GOT3 (cell line): ENCODE results near the gene NOL11.
"Not testable (repeated sequence)": the region's sequence is repeated elsewhere in the genome, so short reads cannot be mapped to it uniquely, and the experiment has no call there.

Experiments used
- DNase-seq: peaks from one replicate; lab custom pipeline; 2025; ENCODE audit warnings: mixed read lengths; lab: John Stamatoyannopoulos, UW

The NOL11 gene

DNA sequence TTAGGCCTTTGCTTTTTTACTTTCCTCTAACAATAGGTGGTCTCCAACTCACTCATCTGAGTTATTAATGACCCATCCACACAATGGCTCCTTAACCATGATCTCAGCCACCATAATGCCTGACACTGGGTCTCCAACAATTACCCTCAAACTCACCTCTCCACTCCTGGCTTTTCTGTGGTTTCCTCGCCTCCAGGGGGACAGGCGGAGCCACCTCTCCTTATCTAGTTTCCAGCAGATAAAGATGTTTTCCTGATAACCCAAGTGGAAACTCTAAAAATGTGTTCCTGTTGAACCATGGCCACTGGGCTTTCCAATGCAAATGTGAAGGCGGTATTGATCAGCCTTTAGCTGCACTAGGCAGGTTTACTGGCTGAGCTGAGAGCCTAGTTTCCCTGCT lies 9.4 kb upstream of the NOL11 start:
- DNase-seq = no peak

- no peak for DNase-seq
Observed at GRCh38 chr17:67711916-67712315, 5.8 kb upstream of the NOL11 start.

DNA sequence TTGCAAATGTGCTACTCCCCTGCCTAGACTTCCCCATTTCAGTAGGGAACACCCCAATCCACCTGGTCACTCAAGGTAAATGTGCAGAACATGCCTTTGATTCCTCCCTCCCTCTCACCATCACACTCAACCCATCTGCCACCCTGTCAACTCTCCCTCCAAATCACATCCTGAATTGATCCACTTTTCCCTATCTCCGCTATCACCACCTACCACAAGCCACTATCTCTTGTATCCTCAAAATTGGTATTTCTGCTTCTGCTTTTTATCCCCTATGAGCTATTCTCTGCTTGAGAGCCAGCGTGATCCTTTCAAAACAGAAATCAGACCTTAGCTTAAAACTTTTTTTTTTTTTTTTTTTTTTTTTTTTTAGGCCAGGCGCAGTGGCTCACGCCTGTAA lies 5.4 kb upstream of the NOL11 start:
- DNase-seq = no peak

- DNase-seq = no peak
Observed at GRCh38 chr17:67713169-67713568, 4.6 kb upstream of the NOL11 start.

GRCh38 chr17:67716405-67716798 lies 1.3 kb upstream of the NOL11 start:
- no peak for DNase-seq

GRCh38 chr17:67717192-67717623 lies 528 bp upstream of the NOL11 start:
- no peak for DNase-seq

- DNase-seq = no peak
Observed at GRCh38 chr17:67718325-67718941, 697 bp downstream of the NOL11 start.

GRCh38 chr17:67725373-67725791 lies 7.6 kb downstream of the NOL11 start:
- DNase-seq = no peak

- no peak for DNase-seq
Observed at GRCh38 chr17:67725807-67726206, 8.1 kb downstream of the NOL11 start.

- DNase-seq = not testable (repeated sequence)
Observed at GRCh38 chr17:67727152-67728039, 9.7 kb downstream of the NOL11 start.

DNA sequence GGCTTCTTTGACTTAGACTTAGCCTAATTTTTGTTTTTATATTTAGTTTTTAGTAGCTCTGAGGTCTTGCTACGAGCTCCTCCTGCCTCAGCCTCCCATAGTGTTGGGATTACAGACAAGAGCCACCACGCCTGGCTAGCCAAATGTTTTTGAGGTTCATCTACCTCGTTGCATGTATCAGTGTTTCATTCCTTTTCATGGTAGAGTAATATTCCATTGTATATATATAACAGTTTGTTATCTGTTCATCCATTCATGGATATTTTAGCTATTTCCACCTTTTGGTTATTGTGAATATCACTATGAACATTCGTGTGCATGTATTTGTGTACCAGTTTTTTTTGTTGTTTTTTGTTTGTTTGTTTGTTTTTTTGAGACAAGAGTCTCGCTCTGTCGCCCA lies 12.2 kb downstream of the NOL11 start:
- no peak for DNase-seq

DNA sequence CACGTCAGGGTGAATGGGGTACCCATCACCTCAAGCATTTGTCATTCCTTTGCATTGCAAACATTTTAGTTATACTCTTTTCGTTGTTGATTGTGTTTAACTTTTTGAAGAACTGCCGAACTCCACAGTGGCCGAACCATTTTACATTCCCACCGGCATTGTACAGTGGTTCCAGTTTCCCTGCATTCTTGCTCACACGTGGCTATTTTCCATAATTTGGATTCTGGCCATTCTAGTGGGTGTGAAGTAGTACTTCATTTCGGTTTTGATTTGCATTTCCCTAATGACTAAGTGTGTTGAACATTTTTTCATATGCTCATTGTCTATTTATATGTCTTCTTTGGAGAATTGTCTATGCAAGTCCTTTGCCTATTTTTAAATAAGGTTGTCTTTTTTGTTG lies 13.0 kb downstream of the NOL11 start:
- DNase-seq = no peak

GRCh38 chr17:67733449-67733848 lies 15.7 kb downstream of the NOL11 start:
- no peak for DNase-seq

DNA sequence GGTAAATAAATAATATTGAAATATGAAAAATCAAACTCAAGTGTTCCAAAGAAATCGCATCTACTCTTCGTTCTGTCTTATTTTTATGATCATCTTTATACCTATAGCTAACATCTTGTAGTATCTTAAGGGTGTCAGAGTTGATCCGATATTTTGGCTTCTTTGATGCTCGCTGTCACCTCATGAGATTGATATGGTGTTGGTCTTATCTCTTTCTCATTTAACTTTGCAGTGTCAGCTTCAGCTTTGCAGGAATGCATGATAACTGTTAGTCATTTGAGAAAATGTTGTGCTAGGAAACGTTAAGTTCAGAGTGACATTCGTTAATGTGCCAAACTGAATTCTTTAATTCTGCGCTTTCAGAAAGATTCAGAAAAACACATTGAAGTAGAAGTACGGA lies 19.4 kb downstream of the NOL11 start:
- DNase-seq = no peak

- no peak for DNase-seq
Observed at GRCh38 chr17:67742025-67742424, 24.3 kb downstream of the NOL11 start.

- no peak for DNase-seq
Observed at GRCh38 chr17:67746704-67747571, 29.2 kb downstream of the NOL11 start.

DNA sequence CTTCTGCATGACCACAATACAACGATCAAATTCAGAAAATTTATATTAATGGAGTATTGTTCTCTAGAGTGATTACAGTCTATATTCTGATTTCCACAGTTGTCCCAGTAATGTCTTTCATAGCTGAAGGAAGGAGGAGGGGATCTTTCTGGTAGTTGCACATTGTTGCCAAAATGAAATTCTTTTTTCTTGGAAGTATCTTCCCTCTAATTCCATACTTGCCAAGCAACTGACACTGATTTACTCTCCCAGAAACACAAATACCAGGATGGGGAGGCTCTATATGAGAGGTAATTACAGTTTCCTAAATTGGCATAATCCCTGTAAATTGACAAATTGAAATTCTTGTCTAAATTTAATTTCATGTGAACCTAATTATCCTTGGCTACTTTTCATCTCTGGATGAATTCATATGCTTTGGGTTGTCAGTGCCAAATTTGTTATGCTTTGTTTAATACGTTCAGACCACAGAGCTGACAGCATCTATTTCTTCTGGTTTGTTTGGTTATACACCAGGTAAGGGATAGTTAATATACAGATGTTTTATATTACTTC lies 30.0 kb downstream of the NOL11 start:
- no peak for DNase-seq

- no peak for DNase-seq
Observed at GRCh38 chr17:67750067-67750466, 32.3 kb downstream of the NOL11 start.

GRCh38 chr17:67751101-67752074 lies 33.7 kb downstream of the NOL11 start:
- no peak for DNase-seq

DNA sequence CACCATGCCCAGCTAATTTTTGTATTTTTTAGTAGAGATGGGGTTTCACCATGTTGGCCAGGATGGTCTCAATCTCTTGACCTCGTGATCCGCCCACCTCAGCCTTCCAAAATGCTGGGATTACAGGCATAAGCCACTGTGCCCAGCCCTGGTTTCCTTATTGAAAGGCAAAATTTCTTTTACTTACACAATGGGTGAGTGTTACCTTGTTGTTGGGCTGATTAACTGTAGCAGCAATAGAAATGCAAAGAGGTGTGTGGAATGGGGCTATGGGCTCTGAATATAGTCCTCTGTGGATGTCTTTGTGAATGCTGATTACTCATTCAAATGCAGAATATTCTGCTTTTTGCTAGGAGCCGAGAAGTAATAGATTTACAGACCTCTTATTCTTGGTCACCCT lies 34.4 kb downstream of the NOL11 start:
- not testable (repeated sequence) for DNase-seq

- DNase-seq = no peak
Observed at GRCh38 chr17:67753026-67753425, 35.3 kb downstream of the NOL11 start.
